ENCODE measurements around the gene LDLRAD2.
A peak's percentile ranks its signal among the peaks of the same experiment; 100 is the strongest.

DNA sequence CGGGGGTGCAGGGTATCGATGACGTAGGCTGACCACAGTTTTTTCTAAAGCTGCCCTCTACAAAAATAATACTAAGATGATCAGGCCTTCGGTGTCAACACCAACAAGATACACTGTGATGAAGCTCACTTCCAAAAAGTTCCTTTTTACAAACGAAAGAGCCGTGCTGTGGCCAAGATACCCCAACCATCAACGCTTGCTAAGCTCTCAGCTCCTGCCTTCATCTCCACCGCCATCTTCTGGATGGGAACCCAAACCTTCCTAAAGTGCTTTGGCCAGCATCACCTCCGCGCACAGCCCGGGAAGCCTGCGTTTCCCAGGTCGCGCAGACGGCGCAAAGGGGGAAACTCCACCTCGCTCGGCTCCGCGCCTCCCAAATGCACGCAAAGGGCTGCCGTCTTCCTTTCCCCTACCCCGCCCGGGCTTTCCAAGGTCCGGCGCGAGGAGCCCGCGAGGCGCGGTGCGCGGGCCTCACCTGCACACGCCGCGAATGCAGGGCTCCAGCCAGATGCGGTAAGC is 29.7 kb upstream of the LDLRAD2 start:
- TF ChIP-seq, protein P1, sequence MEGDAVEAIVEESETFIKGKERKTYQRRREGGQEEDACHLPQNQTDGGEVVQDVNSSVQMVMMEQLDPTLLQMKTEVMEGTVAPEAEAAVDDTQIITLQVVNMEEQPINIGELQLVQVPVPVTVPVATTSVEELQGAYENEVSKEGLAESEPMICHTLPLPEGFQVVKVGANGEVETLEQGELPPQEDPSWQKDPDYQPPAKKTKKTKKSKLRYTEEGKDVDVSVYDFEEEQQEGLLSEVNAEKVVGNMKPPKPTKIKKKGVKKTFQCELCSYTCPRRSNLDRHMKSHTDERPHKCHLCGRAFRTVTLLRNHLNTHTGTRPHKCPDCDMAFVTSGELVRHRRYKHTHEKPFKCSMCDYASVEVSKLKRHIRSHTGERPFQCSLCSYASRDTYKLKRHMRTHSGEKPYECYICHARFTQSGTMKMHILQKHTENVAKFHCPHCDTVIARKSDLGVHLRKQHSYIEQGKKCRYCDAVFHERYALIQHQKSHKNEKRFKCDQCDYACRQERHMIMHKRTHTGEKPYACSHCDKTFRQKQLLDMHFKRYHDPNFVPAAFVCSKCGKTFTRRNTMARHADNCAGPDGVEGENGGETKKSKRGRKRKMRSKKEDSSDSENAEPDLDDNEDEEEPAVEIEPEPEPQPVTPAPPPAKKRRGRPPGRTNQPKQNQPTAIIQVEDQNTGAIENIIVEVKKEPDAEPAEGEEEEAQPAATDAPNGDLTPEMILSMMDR (IDR thresholded peaks at IDR 0.05; ENCODE audit: low read depth, low read length) = peak; percentile 30
- TF ChIP-seq EZH2phosphoT487 (IDR thresholded peaks at IDR 0.05; ENCODE audit: low read depth) = no peak

All from OCI-LY3 (cell line).